Neural cell (in vitro differentiated cells): ENCODE measurements around the gene CABP4. TPM values are rescaled to one million over a fixed set of nuclear protein-coding genes. Genes with fewer than 3 reads are reported as not detected.

ENCODE experiments used
- H2AFZ ChIP-seq: fragments of 200-600, 300-800 bp; sonication (generic), shearing (Covaris generic); 2 replicates; pipeline ENCODE4 v1.6.0; 2014; ENCODE audit warnings: low read depth, mild to moderate bottlenecking, antibody characterized with exemption, low read length, moderate library complexity
- H3F3A ChIP-seq: fragments of 200-600 bp; shearing (Covaris generic); 2 replicates; pipeline ENCODE4 v1.6.1; 2016; ENCODE audit warnings: mild to moderate bottlenecking, moderate library complexity, mixed read lengths, antibody characterized with exemption, low read length; ENCODE audit not compliant: insufficient read depth, poor library complexity, severe bottlenecking
- H3K27ac ChIP-seq: fragments of 200-600, 300-800 bp; sonication (generic), shearing (Covaris generic); 2 replicates; pipeline ENCODE4 v1.5.1; 2014; ENCODE audit warnings: mild to moderate bottlenecking, low read length, moderate library complexity
- H3K27me3 ChIP-seq: fragments of 300-800, 200-600 bp; sonication (generic), shearing (Covaris generic); 2 replicates; pipeline ENCODE4 v1.6.0; 2014; ENCODE audit warnings: mild to moderate bottlenecking, low read depth, low read length, moderate library complexity; ENCODE audit not compliant: insufficient read depth
- H3K36me3 ChIP-seq: fragments of 300-800, 200-600 bp; sonication (generic), shearing (Covaris generic); 2 replicates; pipeline ENCODE4 v1.5.1; 2014; ENCODE audit warnings: mild to moderate bottlenecking, antibody characterized with exemption, low read length, moderate library complexity; ENCODE audit not compliant: insufficient read depth
- H3K4me2 ChIP-seq: fragments of 300-800, 200-600 bp; sonication (generic), shearing (Covaris generic); 2 replicates; pipeline ENCODE4 v1.6.0; 2014; ENCODE audit warnings: mild to moderate bottlenecking, low read length
- H3K4me3 ChIP-seq: fragments of 300-800, 200-600 bp; sonication (generic), shearing (Covaris generic); 2 replicates; pipeline ENCODE4 v1.5.1; 2014; ENCODE audit warnings: mild to moderate bottlenecking, low read length, moderate library complexity
- H3K79me2 ChIP-seq: fragments of 200-600 bp; shearing (Covaris generic); replicated peaks from 2 replicates; pipeline ENCODE4 v1.6.0; 2014; ENCODE audit warnings: mild to moderate bottlenecking, low read length, moderate library complexity; ENCODE audit not compliant: insufficient read depth
- H3K9ac ChIP-seq: fragments of 300-800, 200-600 bp; sonication (generic), shearing (Covaris generic); 2 replicates; pipeline ENCODE4 v1.6.1; 2016; ENCODE audit warnings: mild to moderate bottlenecking, low read length, mixed read lengths
- H3K9me2 ChIP-seq: fragments of 200-600 bp; shearing (Covaris generic); 2 replicates; pipeline ENCODE4 v1.6.1; 2016; ENCODE audit warnings: mild to moderate bottlenecking, low read length, mixed read lengths; ENCODE audit not compliant: insufficient read depth
- H3K9me3 ChIP-seq: fragments of 200-600, 300-800 bp; sonication (generic), shearing (Covaris generic); 2 replicates; pipeline ENCODE4 v1.6.1; 2016; ENCODE audit warnings: mild to moderate bottlenecking, mixed run types, low read length, moderate library complexity, mixed read lengths
- H4K20me1 ChIP-seq: fragments of 200-600 bp; shearing (Covaris generic); 2 replicates; pipeline ENCODE4 v1.6.1; 2016; ENCODE audit warnings: mild to moderate bottlenecking, mixed run types; ENCODE audit not compliant: insufficient read depth
- CTCF ChIP-seq: fragments of 450-650 bp; IDR thresholded peaks from 2 replicates; pipeline ENCODE4 v1.5.1; 2014; ENCODE audit warnings: antibody characterized with exemption, mild to moderate bottlenecking, moderate library complexity; ENCODE audit not compliant: poor library complexity, severe bottlenecking
- EP300 ChIP-seq: fragments of 450-650 bp; conservative IDR thresholded peaks from 2 replicates; pipeline ENCODE4 v1.6.1; 2014; ENCODE audit warnings: antibody characterized with exemption, mild to moderate bottlenecking, moderate library complexity; ENCODE audit not compliant: poor library complexity, severe bottlenecking
- EZH2 ChIP-seq: fragments of 200-600, 300-800 bp; shearing (Covaris generic), sonication (generic); IDR thresholded peaks from 2 replicates; pipeline ENCODE4 v1.6.1; 2014; ENCODE audit warnings: antibody characterized with exemption, low read length, borderline replicate concordance, mild to moderate bottlenecking; ENCODE audit not compliant: insufficient read depth, poor library complexity, severe bottlenecking
- MXI1 ChIP-seq: fragments of 450-650 bp; conservative IDR thresholded peaks from 2 replicates; pipeline ENCODE4 v1.6.1; 2014; ENCODE audit warnings: antibody characterized with exemption, mild to moderate bottlenecking; ENCODE audit not compliant: poor library complexity, severe bottlenecking
- POLR2AphosphoS5 ChIP-seq: IDR thresholded peaks from 2 replicates; pipeline ENCODE4 v1.6.1; 2012
- RAD21 ChIP-seq: fragments of 450-650 bp; conservative IDR thresholded peaks from 2 replicates; pipeline ENCODE4 v1.6.1; 2014; ENCODE audit warnings: antibody characterized with exemption, mild to moderate bottlenecking, moderate library complexity
- REST ChIP-seq: IDR thresholded peaks from 2 replicates; pipeline ENCODE4 v1.6.1; 2012; ENCODE audit warnings: borderline replicate concordance
- SMC3 ChIP-seq: fragments of 450-650 bp; conservative IDR thresholded peaks from 2 replicates; pipeline ENCODE4 v1.6.1; 2014; ENCODE audit warnings: antibody characterized with exemption, mild to moderate bottlenecking, moderate library complexity; ENCODE audit not compliant: poor library complexity
- TAF1 ChIP-seq: IDR thresholded peaks from 2 replicates; pipeline ENCODE4 v1.6.1; 2012; ENCODE audit warnings: low read depth
- polyA plus RNA-seq: library from polyadenylated mRNA; depleted of rRNA; stranded (reverse); fragments of >200 nt; gene quantifications from 2 replicates; pipeline ENCODE4 v1.2.3, GENCODE V29; 2014

CABP4 gene
- polyA plus RNA-seq, 1 donor from 2014 or later: not detected

DNA sequence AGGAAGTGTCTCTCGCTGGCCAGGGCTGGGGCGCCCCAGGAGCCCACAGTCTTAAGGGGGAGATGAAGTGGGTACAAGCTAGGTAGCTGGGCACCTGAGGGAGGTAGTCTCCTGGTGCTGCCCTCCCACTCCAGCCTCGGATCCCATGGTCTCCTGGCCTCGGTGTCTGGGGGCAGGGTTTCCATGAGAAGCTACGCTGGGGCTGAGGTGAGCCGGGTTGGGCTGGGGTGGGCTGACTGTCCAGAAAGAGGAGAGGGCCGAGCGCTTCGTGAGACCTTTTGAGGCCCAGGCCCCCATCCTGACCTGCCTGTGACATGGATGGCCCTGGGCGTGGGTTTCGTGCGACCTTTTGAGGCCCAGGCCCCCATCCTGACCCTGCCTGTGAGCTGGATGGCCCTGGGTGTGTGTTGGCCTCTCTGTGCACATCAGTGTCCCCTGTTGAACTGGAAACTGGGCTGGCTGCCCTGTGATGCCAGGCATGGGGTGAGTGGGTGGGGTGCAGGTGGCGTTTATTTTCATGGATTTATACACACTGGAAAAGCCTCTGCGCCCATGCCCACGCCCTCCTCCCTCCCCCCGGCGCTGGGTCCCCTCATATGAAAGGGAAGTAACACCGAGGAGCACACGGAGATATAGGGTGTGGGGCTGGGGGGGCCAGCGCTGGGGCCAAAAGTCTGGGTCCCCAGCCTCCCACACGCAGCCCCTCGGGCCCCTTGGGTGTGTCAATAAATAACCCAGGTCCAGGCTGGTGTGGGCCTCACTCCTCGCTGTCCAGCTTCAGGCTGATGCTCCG is 36.3 kb downstream of the CABP4 start:
- Histone ChIP-seq H3K9ac (no peak overlapping the region), H3K9me3 (no peaks in the 10 kb centered on the region), H4K20me1 (no peaks in the 10 kb centered on the region), H3K9me2 (no peaks in the 10 kb centered on the region), H3K79me2 (no peaks in the 10 kb centered on the region), H2AFZ (no peak overlapping the region), H3K36me3 (no peaks in the 10 kb centered on the region), H3K27me3 (no peaks in the 10 kb centered on the region), H3K27ac (no peak overlapping the region), H3F3A (no peaks in the 10 kb centered on the region), H3K4me3 (no peak overlapping the region), H3K4me2 (no peak overlapping the region)
- TF ChIP-seq CTCF (no peak), TAF1 (no peak), EZH2 (no peak), SMC3 (no peak), EP300 (no peak), POLR2AphosphoS5 (no peak), RAD21 (no peak), REST (no peak), MXI1 (no peak)

- no peaks in the 10 kb centered on the region for H3F3A ChIP-seq
- no peaks in the 10 kb centered on the region for H3K9me3 ChIP-seq
- no peak overlapping the region for H3K27ac ChIP-seq
- H3K36me3 ChIP-seq: no peaks in the 10 kb centered on the region
- H3K27me3 ChIP-seq: no peaks in the 10 kb centered on the region
- no peaks in the 10 kb centered on the region for H3K79me2 ChIP-seq
- no peak overlapping the region for H3K4me3 ChIP-seq
- no peaks in the 10 kb centered on the region for H4K20me1 ChIP-seq
- no peaks in the 10 kb centered on the region for H3K9me2 ChIP-seq
- no peak for TF ChIP-seq SMC3
- TF ChIP-seq CTCF: no peak
- TF ChIP-seq RAD21: no peak
- no peak for TF ChIP-seq MXI1
- no peak for TF ChIP-seq EZH2
- no peak for TF ChIP-seq EP300
- no peak for TF ChIP-seq TAF1
- no peak for TF ChIP-seq REST
- no peak for TF ChIP-seq POLR2AphosphoS5
- no peak overlapping the region for H2AFZ ChIP-seq
- H3K4me2 ChIP-seq: no peak overlapping the region
- no peak overlapping the region for H3K9ac ChIP-seq
Measured at GRCh38 chr11:67492069-67492727, 37.0 kb downstream of the CABP4 start.
